GM12891 (cell line): Measurements from ENCODE around the gene CYP8B1.

Experiments used
- PAX5 ChIP-seq: IDR thresholded peaks from 2 replicates; pipeline ENCODE4 v1.6.1; 2011; ENCODE audit warnings: low read length, moderate library complexity, mild to moderate bottlenecking; ENCODE audit not compliant: insufficient read depth, severe bottlenecking
- POLR2A ChIP-seq: IDR thresholded peaks from 2 replicates; pipeline ENCODE4 v1.6.1; 2011; ENCODE audit warnings: low read depth, low read length, control low read depth
- POLR2AphosphoS5 ChIP-seq: IDR thresholded peaks from 2 replicates; pipeline ENCODE4 v1.6.1; 2011; ENCODE audit warnings: low read depth, low read length, control low read depth
- POU2F2 ChIP-seq: IDR thresholded peaks from 2 replicates; pipeline ENCODE4 v1.6.1; 2011; ENCODE audit warnings: low read depth, mild to moderate bottlenecking, control low read depth, low read length, moderate library complexity
- SPI1 ChIP-seq: IDR thresholded peaks from 2 replicates; pipeline ENCODE4 v1.6.1; 2011; ENCODE audit warnings: low read depth, low read length, control low read depth
- TAF1 ChIP-seq: IDR thresholded peaks from 2 replicates; pipeline ENCODE4 v1.6.1; 2011; ENCODE audit warnings: low read depth, low read length, control low read depth

GRCh38 chr3:42874749-42875148 is 930 bp downstream of the CYP8B1 start:
- TF ChIP-seq TAF1: no peak
- no peak for TF ChIP-seq POLR2AphosphoS5
- TF ChIP-seq POLR2A: no peak
- no peak for TF ChIP-seq POU2F2
- no peak for TF ChIP-seq SPI1
- TF ChIP-seq PAX5: no peak
